Astrocyte (in vitro differentiated cells and primary cell): ENCODE results near the gene KRT72.

Experiments used
- EZH2 ChIP-seq: IDR thresholded peaks from 2 replicates; pipeline ENCODE4 v1.6.1; 2012; ENCODE audit warnings: mild to moderate bottlenecking, low read length, inconsistent platforms; ENCODE audit not compliant: insufficient read depth
- TF ChIP-seq, protein P1 (sequence below): IDR thresholded peaks from 2 replicates; pipeline ENCODE4 v1.5.1; 2011; ENCODE audit warnings: low read depth, mild to moderate bottlenecking, inconsistent platforms, low read length, moderate library complexity; ENCODE audit not compliant: insufficient read depth

- TF ChIP-seq, protein P1, sequence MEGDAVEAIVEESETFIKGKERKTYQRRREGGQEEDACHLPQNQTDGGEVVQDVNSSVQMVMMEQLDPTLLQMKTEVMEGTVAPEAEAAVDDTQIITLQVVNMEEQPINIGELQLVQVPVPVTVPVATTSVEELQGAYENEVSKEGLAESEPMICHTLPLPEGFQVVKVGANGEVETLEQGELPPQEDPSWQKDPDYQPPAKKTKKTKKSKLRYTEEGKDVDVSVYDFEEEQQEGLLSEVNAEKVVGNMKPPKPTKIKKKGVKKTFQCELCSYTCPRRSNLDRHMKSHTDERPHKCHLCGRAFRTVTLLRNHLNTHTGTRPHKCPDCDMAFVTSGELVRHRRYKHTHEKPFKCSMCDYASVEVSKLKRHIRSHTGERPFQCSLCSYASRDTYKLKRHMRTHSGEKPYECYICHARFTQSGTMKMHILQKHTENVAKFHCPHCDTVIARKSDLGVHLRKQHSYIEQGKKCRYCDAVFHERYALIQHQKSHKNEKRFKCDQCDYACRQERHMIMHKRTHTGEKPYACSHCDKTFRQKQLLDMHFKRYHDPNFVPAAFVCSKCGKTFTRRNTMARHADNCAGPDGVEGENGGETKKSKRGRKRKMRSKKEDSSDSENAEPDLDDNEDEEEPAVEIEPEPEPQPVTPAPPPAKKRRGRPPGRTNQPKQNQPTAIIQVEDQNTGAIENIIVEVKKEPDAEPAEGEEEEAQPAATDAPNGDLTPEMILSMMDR = no peak
- no peak for TF ChIP-seq EZH2
Measured at GRCh38 chr12:52607314-52607713, 6.1 kb upstream of the KRT72 start.
